MCF 10A (cell line): ENCODE data around the gene RHOU. TPM values are rescaled to one million over a fixed set of nuclear protein-coding genes. Genes with fewer than 3 reads are reported as not detected.
"Not testable (repeated sequence)": the region's sequence is repeated elsewhere in the genome, so short reads cannot be mapped to it uniquely, and the experiment has no call there.

Source experiments
- BruUV-seq: library from RNA; stranded (reverse); fragments of 400-500 nt; replicated peaks from 2 replicates; lab custom pipeline; 2021; lab: Mats Ljungman, UMichigan
- CTCF ChIA-PET: fragments of 300-600 bp; sonication (Branson Sonifier 250); formaldehyde crosslinking; extraction: SDS; loops from one replicate; lab custom pipeline; 2021; ENCODE audit warnings: antibody characterized with exemption, inconsistent platforms; lab: Yijun Ruan, JAX
- POLR2A ChIA-PET: fragments of 300-600, 350-650 bp; sonication (Branson Sonifier 250); formaldehyde crosslinking; extraction: SDS; loops from one replicate; lab custom pipeline; 2020; ENCODE audit warnings: antibody characterized with exemption, inconsistent platforms; lab: Yijun Ruan, JAX
- DNase-seq: peaks from one replicate; pipeline ENCODE4 v3.0.0-alpha.2; 2018; ENCODE audit not compliant: unreplicated experiment
- H3K27ac Mint-ChIP-seq: one replicate; pipeline ENCODE4 v1.8.0; 2022; ENCODE audit warnings: mild to moderate bottlenecking, low read depth, mixed read lengths; ENCODE audit not compliant: unreplicated experiment
- H3K27me3 Mint-ChIP-seq: one replicate; pipeline ENCODE4 v1.8.0; 2022; ENCODE audit warnings: mixed read lengths; ENCODE audit not compliant: insufficient read depth, unreplicated experiment
- H3K36me3 Mint-ChIP-seq: one replicate; pipeline ENCODE4 v1.8.0; 2022; ENCODE audit warnings: mild to moderate bottlenecking, moderate library complexity, mixed read lengths; ENCODE audit not compliant: insufficient read depth, unreplicated experiment
- H3K4me1 Mint-ChIP-seq: one replicate; pipeline ENCODE4 v1.8.0; 2022; ENCODE audit warnings: mixed read lengths; ENCODE audit not compliant: insufficient read depth, unreplicated experiment
- H3K4me3 Mint-ChIP-seq: one replicate; pipeline ENCODE4 v1.8.0; 2022; ENCODE audit warnings: mild to moderate bottlenecking, moderate library complexity, mixed read lengths; ENCODE audit not compliant: unreplicated experiment
- H3K9me3 Mint-ChIP-seq: one replicate; pipeline ENCODE4 v1.8.0; 2022; ENCODE audit warnings: mixed read lengths; ENCODE audit not compliant: unreplicated experiment
- CTCF ChIP-seq: fragments of 200-600 bp; IDR thresholded peaks from one replicate; pipeline ENCODE4 v1.8.0; 2022; ENCODE audit warnings: antibody characterized with exemption, mild to moderate bottlenecking; ENCODE audit not compliant: unreplicated experiment
- intact Hi-C: fragments of 100-400 bp; cut with micrococcal nuclease; formaldehyde crosslinking; loops from 2 replicates; pipeline ENCODE4 v1.14.1; 2022
- total RNA-seq: library from RNA; stranded (reverse); gene quantifications from 2 replicates; pipeline ENCODE4 v1.2.3, GENCODE V29; 2022

RHOU gene
- total RNA-seq, 1 experiment from 2014 or later: 2.1 TPM

- H3K4me3 Mint-ChIP-seq: no peak overlapping the region
- CTCF ChIA-PET: interaction anchor here (1.0 kb wide), 1 partner anchor 27 kb away, joined by 3 read pairs; no protein-coding TSS in a partner anchor
- no peaks in the 10 kb centered on the region for H3K36me3 Mint-ChIP-seq
- POLR2A ChIA-PET: interaction anchor here (0.5 to 1.0 kb wide), 2 partner anchors 35 to 1677 kb away, joined by 3 read pairs; no protein-coding TSS in a partner anchor
- H3K4me1 Mint-ChIP-seq: peaks cover 6% of the 10 kb centered on the region
- no peak overlapping the region for H3K27ac Mint-ChIP-seq
- no TSS peak for BruUV-seq
- TF ChIP-seq CTCF: no peak
- intact Hi-C loops: no loop called here
- no peaks in the 10 kb centered on the region for H3K9me3 Mint-ChIP-seq
- H3K27me3 Mint-ChIP-seq: peaks cover 28% of the 10 kb centered on the region
- no peak for DNase-seq
Measured at GRCh38 chr1:228772516-228773212, 37.4 kb downstream of the RHOU start.

- intact Hi-C loops: not testable (repeated sequence)
Measured at GRCh38 chr1:228775946-228776345, 40.7 kb downstream of the RHOU start.

GRCh38 chr1:228776449-228776848 is 41.2 kb downstream of the RHOU start:
- intact Hi-C loops: no loop called here
- ChIA-PET POLR2A (interaction anchor here (0.6 to 1.8 kb wide), 6 partner anchors 22 to 429 kb away, joined by 3 to 5 read pairs (median 3); no protein-coding TSS in a partner anchor), CTCF (interaction anchor here (0.7 to 2.3 kb wide), 3 partner anchors 9 to 20 kb away, joined by 5 to 6 read pairs (median 5); no protein-coding TSS in a partner anchor)
- Mint-ChIP-seq H3K4me3 (no peak overlapping the region), H3K27ac (no peak overlapping the region), H3K36me3 (no peaks in the 10 kb centered on the region), H3K4me1 (peaks cover 5% of the 10 kb centered on the region), H3K9me3 (no peaks in the 10 kb centered on the region), H3K27me3 (no peaks in the 10 kb centered on the region)
- TF ChIP-seq CTCF: no peak
- DNase-seq: no peak
- no TSS peak for BruUV-seq

More at GRCh38 chr1:228775946-228776345, 40.7 kb downstream of the RHOU start:
- not testable (repeated sequence) for H3K4me1 Mint-ChIP-seq, H3K4me3 Mint-ChIP-seq, BruUV-seq, H3K27me3 Mint-ChIP-seq, H3K9me3 Mint-ChIP-seq, H3K36me3 Mint-ChIP-seq, DNase-seq, H3K27ac Mint-ChIP-seq
- ChIA-PET POLR2A (interaction anchor here (0.6 kb wide), 1 partner anchor 429 kb away, joined by 3 read pairs; no protein-coding TSS in a partner anchor), CTCF (interaction anchor here (2.3 kb wide), 1 partner anchor 9 kb away, joined by 5 read pairs; no protein-coding TSS in a partner anchor)

- ChIA-PET POLR2A (interaction anchor here (0.9 to 1.8 kb wide), 7 partner anchors 15 to 65 kb away, joined by 3 to 5 read pairs (median 3); no protein-coding TSS in a partner anchor), CTCF (interaction anchor here (0.7 to 2.1 kb wide), 2 partner anchors 15 to 21 kb away, joined by 5 to 6 read pairs; no protein-coding TSS in a partner anchor)
- no peaks in the 10 kb centered on the region for H3K27me3 Mint-ChIP-seq
- no peak for DNase-seq
- H3K36me3 Mint-ChIP-seq: no peaks in the 10 kb centered on the region
- no TSS peak for BruUV-seq
- no peak overlapping the region for H3K27ac Mint-ChIP-seq
- H3K4me1 Mint-ChIP-seq: peaks cover 5% of the 10 kb centered on the region
- no peak for TF ChIP-seq CTCF
- no peak overlapping the region for H3K4me3 Mint-ChIP-seq
- no peaks in the 10 kb centered on the region for H3K9me3 Mint-ChIP-seq
- intact Hi-C loops: no loop called here
Measured at GRCh38 chr1:228777236-228777635, 42.0 kb downstream of the RHOU start.
